ENCODE data around the gene UBE2L5.
"Not testable (repeated sequence)": the region's sequence is repeated elsewhere in the genome, so short reads cannot be mapped to it uniquely, and the experiment has no call there.

UBE2L5 gene

DNA sequence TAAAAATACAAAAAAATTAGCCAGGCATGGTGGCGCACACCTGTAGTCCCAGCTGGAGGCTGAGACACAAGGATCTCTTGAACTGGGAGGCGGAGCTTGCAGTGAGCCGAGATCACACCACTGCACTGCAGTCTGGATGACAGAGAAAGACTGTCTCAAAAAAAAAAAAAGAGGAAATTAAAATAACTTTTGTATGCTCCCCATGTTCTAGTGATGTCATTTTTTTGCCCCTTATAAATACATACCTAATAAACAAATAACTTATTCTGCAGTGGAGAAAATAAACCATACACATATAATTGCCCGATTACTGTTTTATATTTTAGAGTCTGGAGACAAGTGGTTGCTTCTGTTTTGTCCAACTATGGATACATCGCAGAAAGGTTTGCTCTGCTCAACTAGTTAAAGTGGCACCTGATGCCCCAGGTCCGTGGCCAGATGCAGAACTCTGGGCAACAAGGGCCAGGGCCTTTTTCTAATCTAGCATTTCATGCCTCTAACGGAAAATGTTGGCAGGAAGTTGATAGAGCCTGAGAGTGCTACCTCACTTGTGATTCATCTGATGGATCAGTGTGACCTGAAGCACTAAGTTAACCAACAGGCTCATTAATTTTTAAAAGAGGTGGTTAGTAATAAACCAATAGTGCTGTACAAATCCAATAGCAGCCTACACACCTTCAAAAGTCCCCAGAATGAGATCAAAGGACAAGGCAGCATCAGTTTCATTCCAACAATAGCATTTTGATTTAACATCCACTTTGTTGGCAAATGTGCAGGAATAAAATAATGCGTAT, 18.8 kb downstream of the UBE2L5 start:
- no peak for DNase-seq (ENCODE audit: low read depth)

DNA sequence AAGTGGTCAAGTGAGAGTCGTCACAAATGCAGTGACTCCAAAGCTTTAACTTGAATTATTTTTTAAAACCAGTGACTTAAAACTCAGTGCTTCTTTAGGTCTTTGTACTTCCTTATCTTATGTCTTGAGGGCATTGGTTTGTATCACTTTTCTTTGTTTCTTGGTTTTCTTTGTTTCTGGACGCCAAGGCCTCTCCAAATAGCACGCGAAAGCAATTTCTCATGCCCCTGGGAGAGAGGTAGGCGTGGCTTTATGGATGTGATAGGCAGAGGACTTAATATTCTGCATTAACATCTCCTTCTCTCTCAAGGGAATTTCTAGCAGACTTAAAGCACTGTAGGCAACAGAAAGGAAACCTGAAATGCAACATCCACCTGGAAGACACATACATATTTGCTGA, 20.6 kb downstream of the UBE2L5 start:
- no peak for DNase-seq (ENCODE audit: low read depth)

DNA sequence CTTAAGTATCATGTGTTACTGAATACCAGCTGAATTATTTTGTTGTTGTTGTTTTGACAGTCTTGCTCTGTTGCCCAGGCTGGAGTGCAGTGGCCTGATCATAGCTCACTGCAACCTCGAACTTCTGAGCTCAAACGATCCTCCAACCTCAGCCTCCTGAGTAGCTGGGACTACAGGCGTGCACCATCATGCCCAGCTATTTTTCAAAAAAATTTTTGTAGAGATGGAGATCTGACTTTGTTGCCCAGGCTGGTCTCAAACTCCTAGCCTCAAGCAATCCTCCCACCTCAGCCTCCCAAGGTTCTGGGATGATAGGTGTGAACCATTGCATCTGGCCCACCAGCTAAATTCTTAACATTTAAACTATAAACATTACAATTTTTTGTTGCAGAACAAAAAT, 21.2 kb downstream of the UBE2L5 start:
- DNase-seq (ENCODE audit: low read depth) = not testable (repeated sequence)

DNA sequence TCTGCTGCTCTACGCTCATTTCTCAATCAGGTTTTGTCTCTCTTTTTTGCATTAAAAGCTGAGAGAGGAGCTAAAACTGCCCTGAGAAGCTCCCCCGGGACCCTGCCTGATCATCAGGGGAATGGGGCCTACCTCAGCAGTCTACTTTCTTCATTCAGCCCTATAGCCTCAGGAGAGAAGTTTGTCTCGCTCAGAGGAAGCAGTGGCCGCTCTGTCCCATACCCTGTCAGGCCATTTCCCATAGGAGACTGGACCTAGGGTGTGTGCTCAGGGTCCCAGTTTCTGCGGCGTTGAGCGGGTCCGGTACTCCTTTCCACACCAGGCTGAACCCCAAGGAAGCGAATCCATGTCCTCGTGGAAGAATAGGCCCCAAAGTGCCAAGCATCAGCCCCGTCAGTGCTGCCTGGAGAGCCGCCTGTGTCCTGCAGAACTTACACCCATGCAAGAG, 21.7 kb downstream of the UBE2L5 start:
- DNase-seq (ENCODE audit: low read depth) = no peak

DNA sequence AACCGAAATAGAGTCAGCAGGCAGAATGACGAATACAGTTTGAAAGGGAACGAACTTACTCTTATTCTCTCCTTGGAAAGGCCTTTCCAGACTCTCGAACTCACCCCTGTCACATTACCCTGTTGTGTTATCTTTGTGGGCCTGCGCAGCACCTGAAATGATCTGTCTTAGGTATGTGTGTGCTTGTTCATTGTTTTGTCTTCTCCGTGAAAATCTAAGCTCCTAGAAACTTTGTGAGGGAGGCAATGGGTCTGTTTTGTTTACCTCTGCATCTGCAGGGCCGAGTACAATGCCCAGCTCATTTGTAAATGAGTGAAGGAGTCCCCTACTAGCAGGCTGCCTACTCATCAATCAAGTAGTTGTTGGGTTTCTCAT, 23.8 kb downstream of the UBE2L5 start:
- no peak for DNase-seq (ENCODE audit: low read depth)

DNA sequence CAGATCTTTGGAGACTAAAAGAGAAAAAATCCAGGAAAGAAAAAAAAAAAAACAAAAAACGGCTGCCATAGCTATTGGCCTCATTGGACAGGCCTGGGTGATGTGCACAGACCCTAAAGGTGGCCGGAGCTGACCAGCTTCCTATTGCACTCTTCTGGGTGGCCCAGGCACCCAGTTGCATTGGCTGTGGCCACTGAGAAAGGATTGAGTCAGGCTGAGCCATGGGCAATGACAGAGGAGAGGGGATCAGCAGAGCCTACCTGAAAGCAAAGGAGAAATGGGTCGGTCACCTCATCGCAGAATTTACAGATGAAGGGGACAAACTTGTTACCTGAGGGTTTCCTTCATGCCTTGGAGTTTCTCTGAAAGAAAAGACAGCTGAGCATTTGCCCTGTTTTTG, 26.1 kb downstream of the UBE2L5 start:
- no peak for DNase-seq (ENCODE audit: low read depth)

DNA sequence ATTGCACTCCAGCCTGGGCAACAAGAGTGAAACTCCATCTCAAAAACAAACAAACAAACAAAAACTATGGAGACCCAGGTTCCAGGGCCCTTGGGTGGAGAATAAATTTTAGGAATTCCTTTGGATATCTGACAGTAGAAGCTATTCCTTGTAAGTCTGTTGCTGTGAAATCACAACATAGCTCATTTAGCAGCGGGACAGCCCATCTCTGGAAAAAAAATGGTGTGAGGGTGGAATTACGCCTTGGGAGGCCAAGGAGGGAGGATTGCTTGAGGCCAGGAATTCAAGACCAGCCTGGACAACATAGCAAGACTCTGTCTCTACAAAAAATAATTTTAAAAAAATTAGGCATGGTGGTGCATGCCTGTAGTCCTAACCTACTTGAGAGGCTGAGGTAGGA, 27.8 kb downstream of the UBE2L5 start:
- DNase-seq (ENCODE audit: low read depth) = no peak

DNA sequence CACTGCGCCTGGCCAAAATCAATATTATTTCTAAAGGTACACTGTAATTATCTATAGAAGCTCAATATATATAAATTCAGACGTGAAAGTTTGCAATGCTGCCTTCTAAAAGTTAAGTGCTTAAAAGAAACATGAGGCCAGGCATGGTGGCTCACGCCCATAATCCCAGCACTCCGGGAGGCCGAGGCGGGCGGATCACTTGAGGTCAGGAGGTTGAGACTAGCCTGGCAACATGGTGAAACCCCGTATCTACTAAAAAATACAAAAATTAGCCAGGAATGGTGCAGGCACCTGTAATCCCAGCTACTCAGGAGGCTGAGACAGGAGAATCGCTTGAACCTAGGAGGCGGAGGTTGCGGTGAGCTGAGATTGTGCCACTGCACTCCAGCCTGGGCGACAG, 29.2 kb downstream of the UBE2L5 start:
- DNase-seq (ENCODE audit: low read depth) = not testable (repeated sequence)

DNA sequence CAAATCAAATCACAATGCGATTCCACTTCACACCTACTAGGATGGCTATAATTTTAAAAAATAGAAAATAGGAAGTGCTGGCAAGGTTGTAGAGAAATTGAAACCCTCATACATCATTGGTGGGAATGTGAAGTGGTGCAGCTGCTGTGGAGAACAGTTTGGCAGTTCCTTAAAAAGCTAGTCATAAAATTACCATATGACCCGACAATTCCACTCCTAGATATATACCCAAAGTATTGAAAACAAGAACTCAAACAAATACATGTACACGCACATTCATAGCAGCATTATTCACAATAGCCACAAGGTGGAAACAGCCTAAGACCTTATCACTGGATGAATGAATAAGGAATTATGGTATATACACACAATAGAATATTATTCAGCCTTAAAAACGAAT, 31.4 kb downstream of the UBE2L5 start:
- no peak for DNase-seq (ENCODE audit: low read depth)

DNA sequence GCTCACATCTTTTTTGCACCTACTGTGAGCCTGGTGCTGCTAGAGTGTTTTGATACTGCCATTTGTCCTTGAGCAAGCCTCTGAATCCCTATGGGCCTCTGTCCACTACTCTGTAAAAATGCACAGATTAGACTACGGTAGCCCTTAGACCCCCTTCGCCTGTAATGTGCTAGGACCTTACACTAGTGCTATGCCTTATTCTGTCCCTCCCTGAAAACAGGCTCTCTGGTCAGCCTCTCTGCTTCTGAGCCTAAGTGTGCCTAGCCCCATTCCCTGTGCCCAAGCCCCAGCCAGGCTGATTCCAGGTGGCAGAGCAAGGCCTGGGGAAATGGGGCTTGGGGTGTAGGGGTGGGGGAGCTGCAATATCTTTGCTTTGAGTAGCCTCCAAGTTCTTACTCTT, 32.7 kb downstream of the UBE2L5 start:
- DNase-seq (ENCODE audit: low read depth) = no peak

DNA sequence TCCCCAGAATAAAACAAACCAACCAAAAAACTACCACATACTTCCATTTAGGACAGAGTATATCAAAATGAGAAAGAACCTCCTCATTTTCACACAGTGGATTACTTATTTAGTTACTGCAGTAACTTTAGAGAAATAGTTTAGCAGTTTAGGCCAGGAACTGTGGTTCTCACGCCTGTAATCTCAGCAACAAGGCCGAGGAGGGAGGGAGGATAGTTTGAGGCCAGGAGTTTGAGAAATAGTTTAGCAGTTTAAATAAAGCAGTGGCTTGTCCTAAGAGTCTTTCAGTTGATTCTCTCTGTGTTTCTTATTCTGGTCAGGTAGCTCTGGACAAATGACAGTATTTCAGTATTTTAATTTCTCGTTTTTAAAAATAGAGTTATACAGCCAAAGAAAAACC, 34.0 kb downstream of the UBE2L5 start:
- DNase-seq (ENCODE audit: low read depth) = no peak

DNA sequence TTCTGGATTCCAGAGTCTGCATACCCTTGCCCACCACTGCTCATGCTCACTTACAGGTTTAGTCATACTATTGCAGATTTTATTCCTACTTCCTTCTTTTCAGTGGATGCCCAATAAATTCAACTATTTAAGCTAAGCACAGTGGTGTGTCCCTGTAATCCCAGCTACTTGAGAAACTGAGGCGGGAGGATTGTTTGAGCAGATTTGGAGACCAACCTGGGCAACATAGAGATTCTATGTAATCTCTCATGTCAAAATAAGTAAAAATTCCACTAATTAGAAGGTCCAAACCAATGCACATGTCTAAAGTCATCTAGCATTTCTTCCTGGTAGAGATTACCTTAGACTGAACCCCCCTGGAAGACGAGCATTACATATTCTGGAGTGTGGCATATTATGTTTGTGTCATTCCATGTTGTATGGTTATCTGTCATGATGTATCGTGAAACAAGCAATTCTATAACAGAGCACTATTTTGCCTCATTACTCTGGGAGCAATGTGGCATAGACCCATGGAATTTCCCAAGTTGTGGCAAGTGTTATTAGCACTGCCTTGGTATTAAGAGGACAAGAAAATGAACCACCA, 35.1 kb downstream of the UBE2L5 start:
- DNase-seq (ENCODE audit: low read depth) = no peak

DNA sequence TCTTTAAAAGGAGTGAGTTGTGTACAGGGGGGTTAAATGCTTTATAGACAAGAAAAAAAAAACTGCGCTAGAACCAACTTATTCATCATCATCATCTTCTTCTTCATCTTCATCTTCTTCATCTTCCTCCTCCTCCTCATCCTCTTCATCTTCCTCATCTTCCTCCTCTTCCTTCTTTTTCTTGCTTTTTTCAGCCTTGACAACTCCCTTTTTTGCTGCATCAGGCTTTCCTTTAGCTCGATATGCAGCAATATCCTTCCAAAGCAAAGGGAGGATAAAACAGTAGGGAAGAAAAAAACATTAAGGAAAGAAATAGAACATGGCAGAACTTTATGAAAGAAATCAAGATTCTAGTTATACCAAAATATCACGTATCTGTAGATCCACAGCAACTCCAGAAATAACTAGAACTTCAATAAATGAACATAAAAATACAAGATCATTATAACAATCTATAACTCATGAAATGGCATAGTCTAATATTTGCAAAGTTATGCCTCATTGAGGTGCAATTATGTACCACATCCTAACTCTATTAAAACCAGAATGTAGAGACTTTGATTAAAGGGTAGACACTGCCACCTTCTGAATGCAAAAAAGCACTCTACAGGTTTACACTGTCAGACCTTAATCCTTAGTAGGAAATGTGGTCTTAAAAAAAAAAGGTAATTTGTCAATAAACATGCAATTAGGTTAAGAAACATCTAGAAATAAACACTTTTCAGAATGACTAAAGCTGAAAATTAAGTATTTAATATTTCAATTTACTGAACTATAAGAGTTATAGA, 39.2 kb downstream of the UBE2L5 start:
- not testable (repeated sequence) for DNase-seq (ENCODE audit: low read depth)

DNA sequence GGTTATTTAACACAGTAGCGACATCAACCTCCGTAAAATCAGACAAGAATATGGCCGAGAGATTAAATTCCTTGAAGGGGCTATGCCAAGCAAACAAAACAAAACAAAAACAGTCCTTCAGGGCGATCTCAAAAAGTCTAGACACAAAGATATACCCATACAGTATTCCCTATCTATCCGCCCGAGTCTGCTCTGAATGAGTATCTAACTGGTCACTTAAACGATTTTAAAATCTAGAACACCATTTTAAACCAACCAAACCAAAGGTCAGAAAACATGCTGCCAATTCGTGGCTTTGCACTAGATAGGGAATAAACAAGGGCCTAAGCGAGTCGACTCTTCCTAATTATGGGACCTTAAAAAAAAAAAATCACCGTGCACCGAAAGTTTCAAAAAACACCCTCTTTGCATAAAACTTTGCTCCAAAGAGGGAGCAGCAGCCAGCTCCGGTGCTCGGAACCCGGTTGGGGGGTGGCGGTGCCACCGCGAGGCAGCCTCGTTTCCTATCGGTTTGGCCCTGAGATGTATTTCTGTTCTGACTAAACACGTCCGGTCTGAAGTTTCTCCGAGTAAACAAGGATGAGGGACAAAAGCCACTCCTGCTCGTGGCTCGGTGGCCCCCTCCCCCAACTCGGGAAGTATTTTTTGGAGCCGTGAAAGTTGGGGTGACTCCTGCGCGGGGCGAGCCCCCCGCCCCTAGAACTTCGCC, 41.6 kb downstream of the UBE2L5 start:
- DNase-seq (ENCODE audit: low read depth) = peak; percentile 48

DNA sequence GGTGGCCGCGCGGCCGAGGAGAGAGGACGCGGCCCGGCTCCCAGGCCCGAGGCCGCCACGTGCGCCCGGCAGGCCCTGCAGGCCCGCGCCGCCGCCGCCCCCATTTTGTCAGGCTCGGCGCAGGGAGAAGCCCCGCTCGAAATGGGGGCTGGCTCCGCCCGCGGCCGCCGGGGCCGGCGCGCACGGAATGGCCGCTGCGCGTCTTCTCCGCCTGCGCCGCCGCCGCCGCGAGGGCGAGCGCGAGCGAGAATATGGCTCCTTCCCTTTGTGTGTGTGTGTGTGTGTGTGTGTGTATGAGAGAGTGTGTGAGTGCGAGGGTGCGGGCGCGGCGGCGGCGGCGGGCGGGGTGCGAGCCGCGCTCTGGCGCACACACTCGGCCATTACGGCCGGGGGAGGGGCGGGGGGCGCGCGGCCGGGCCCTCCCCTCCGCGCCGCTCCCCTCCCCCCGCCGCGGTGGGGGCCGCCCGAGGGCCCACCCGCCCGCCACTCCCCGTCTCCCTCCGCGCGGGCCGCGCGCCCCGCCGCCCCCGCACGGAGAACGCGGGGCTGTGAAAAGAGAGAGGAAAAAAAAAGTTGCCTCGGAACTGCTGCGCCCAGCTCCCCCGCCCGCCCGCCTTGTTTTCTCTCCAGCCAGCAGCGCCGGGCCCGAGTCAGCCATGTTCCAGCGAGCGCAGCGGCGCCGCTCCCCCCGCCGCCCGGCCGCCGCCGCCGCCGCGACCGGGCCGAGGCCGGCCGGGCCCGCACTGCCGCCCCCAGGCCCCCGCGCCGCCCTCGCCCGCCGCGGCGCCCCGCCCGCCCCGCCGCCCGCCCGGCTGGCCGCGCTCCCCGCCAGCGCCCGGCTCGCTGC, 42.4 kb downstream of the UBE2L5 start:
- DNase-seq (ENCODE audit: low read depth) = peak; percentile 57

DNA sequence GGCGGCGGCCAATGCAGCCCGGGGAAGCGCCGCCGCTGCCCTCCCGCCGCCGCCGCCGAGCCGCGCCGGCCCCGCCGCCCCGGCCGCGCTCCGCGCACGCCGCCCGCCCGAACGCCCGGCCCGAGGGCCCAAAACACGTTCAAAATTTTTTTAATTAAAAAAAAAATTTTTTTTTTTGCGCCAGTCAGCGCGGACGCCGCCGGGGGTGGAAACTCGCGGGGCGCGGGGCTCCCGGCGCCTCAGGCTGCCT, 43.0 kb downstream of the UBE2L5 start:
- no peak for DNase-seq (ENCODE audit: low read depth)

DNA sequence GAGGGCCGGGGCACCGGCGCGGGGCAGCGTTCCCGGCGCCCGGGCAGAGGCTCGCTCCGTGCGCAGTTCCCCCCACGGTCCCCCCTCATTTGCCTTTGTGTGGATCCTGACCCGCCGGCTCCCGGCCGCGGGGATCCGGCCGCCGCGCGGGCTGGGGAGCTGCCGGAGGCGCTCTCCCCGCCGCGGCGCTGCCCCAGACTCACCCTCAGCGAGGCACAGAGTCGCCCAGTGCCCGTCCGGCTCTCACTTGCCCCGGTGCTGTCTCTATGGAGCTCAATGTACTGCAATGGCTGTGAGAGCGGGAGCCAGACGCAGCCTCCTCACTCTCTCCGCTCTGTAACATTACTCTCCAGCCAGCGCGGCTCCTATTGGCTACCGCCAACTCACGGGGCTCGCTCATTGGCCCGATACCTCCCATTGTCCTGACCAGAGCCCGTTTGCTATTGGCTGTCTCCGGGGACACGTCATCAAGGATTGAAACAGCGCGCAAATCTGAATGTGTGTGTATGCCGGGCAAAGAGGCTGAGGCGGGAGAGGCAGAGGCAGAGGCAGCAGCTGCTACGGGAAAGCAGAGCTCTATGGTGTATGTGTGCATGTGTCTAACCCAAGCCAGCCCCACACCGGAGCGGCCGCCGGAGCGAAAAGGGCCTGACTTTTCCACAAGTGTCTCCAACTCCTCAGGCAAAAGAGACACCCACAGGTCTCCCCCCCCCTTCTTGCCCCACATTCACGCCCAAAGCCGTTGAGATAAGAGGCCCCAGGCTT, 43.5 kb downstream of the UBE2L5 start, which contains the start of gene HMGB1:
Gene HMGB1, minus strand, starts transcription at position 344 of the 765 bp plus-strand sequence. CDS start 2,256 bp downstream, outside the sequence.
- DNase-seq (ENCODE audit: low read depth) = peak; percentile 89

DNA sequence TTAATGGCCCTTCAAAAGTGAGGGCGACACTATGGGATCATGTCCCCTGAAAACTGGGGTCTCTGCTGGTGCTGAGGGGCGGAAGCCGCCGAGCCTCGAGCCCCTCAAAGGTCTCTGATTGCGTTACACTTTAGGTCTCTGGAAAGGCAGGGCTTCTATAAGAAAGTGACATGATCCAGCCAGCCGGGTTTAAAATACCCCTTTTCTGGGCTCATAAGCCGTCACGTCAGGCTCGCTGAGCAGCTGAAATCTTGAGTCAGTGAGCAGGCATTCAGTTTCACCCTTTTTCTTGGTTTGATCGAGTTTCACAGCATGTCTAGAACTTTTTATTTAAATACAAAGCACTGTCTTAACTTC, 44.0 kb downstream of the UBE2L5 start:
- DNase-seq (ENCODE audit: low read depth) = no peak

DNA sequence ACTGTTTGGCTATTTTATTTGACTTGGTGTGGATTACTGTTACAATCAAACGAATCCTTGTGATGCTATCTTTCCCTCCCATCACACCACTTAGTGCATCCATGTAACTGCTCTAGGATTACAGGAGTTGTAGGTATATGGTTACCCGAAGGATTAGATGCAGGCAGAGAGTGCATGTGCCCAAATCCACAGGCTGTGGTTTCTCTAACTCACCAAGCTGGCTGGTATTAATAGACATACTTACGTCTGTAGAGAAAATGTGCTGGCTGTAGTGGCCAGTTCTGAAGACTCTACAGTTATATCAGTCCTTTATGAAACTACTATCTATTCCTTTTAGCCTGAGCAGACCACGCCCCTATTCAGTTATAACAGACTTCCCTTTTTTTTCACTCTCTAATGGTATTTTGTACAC, 44.6 kb downstream of the UBE2L5 start:
- DNase-seq (ENCODE audit: low read depth) = no peak

DNA sequence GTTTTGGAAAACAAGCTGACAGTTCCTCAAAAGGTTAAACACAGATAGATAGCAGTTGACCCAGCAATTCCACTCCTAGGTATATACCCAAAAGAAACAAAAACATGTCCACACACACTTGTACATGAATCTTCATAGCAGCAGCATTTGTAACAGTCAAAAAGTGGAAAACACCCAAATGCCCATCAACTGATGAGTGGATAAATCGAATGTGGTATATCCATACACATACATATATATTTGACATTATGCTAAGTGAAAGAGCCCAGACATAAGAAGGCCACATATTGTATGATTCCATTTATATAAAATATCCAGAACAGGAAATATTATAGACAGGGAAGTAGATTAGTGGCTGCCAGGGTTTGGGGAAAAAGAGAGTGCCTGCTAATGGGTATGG, 51.4 kb downstream of the UBE2L5 start:
- DNase-seq (ENCODE audit: low read depth) = no peak
